Fibroblast of mammary gland (primary cell): ENCODE measurements around the gene CLEC12A.

Experiments
- DNase-seq: peaks from one replicate; pipeline ENCODE4 v3.0.0-alpha.2; 2010; ENCODE audit warnings: low read depth
- H3K4me3 ChIP-seq: 2 replicates; pipeline ENCODE4 v1.5.1; 2011; ENCODE audit warnings: low read depth, mild to moderate bottlenecking, low read length, moderate library complexity; ENCODE audit not compliant: control insufficient read depth
- TF ChIP-seq, protein P1 (sequence below): conservative IDR thresholded peaks from 2 replicates; pipeline ENCODE4 v1.5.1; 2011; ENCODE audit warnings: low read depth, low read length, inconsistent platforms; ENCODE audit not compliant: control insufficient read depth, insufficient read depth

The CLEC12A gene

DNA sequence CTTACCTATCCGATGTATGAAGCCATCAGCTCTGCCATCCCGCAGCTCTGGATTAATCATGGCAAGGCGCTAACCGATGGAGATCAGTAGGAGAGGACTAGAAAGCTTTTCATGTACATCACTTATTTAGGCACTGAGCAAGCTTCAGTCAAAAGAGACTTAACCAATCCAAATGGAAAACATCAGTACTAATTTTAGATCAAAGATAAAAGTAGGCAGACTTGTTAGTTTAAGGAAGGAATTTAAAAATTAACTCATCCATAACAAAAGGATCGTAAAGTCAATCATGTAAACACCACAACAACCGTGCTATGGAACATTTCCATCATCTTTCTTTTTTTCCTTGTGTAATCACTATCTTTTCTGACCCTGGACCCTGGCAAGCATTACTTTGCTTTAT lies 38.9 kb upstream of the CLEC12A start, which contains the start of gene CLEC2A:
CLEC2A (minus strand) TSS at position 101 of the 400 bp plus-strand sequence; CDS start at position 60, 41 bp downstream.
- no peak for DNase-seq
- TF ChIP-seq, protein P1, sequence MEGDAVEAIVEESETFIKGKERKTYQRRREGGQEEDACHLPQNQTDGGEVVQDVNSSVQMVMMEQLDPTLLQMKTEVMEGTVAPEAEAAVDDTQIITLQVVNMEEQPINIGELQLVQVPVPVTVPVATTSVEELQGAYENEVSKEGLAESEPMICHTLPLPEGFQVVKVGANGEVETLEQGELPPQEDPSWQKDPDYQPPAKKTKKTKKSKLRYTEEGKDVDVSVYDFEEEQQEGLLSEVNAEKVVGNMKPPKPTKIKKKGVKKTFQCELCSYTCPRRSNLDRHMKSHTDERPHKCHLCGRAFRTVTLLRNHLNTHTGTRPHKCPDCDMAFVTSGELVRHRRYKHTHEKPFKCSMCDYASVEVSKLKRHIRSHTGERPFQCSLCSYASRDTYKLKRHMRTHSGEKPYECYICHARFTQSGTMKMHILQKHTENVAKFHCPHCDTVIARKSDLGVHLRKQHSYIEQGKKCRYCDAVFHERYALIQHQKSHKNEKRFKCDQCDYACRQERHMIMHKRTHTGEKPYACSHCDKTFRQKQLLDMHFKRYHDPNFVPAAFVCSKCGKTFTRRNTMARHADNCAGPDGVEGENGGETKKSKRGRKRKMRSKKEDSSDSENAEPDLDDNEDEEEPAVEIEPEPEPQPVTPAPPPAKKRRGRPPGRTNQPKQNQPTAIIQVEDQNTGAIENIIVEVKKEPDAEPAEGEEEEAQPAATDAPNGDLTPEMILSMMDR = no peak
- H3K4me3 ChIP-seq = no peak within 1 kb of the TSS

DNA sequence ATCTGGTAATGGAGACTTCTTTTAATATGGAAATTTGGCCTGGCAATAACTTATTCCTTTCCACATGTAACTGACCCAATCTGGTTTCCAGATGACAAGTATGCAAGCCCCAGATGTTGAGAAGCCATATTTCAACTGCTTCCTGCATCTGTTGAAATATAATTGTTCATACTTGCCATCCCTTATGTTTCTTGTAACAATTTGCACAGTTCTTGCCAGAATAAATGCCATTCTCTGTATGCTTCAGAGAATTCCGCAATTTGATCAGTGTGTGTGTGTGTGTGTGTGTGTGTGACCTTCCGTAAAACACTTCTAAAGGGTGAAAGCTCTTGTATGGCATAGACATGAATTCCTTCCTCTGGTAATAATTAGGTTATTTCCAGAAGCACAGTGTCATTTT lies 37.3 kb upstream of the CLEC12A start:
- DNase-seq = peak; percentile 43
- H3K4me3 ChIP-seq = no peak overlapping the region
- TF ChIP-seq, protein P1 = no peak

DNA sequence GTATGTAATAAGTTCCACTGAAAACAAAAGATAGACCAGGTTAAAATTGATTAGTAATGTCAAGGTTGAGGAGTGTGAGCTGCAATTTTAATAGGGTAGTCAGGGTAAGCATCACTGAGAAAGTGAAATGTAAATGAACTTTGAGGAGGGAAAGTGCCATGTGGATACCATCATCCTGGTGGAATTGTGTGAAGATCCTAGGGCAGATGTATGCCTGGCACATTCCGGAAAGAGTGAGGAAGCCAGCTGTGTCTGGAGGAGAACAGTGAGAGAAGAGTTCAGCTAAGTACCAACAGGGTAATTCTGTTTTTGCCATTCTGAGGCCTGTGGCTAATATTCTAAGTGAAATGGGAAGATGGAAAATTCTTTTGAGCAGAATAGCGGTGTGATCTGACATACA lies 36.2 kb upstream of the CLEC12A start:
- DNase-seq = no peak
- TF ChIP-seq, protein P1 = no peak
- no peak overlapping the region for H3K4me3 ChIP-seq

- DNase-seq = no peak
- H3K4me3 ChIP-seq = no peak overlapping the region
- TF ChIP-seq, protein P1 = no peak
Measured at GRCh38 chr12:9936591-9936990, 34.6 kb upstream of the CLEC12A start.

GRCh38 chr12:9940375-9940774 lies 30.8 kb upstream of the CLEC12A start:
- TF ChIP-seq, protein P1 = peak; percentile 22
- H3K4me3 ChIP-seq = no peak overlapping the region
- DNase-seq = peak; percentile 5

DNA sequence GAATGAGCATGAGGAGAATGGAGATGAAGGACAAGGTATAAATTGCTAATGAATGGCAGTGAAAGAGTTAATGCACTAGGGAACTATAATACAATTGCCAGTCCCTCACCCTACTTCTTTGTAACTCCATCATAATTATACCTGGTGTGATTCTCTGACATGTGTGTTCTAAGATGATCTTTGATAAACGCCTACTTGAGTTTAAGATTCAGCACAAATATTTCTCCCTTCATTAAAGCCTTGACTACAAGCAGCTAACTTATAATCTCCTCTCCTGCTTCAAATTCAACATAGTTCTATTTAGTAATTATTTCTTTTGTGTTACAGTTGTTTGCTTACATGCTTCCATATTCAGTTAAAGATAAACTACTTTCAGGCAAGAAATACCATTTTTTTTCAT lies 29.4 kb upstream of the CLEC12A start:
- no peak overlapping the region for H3K4me3 ChIP-seq
- no peak for DNase-seq
- TF ChIP-seq, protein P1 = no peak

- H3K4me3 ChIP-seq = no peak overlapping the region
- TF ChIP-seq, protein P1 = no peak
- peak; percentile 8 for DNase-seq
Measured at GRCh38 chr12:9943240-9943639, 28.0 kb upstream of the CLEC12A start.
